GM20431 (cell line): ENCODE results near the gene IL18RAP.

Source experiments
- in situ Hi-C: fragments of 300-500 bp; cut with MseI, MboI; formaldehyde crosslinking; loops from one replicate; pipeline ENCODE4 v1.15.0; 2020; ENCODE audit warnings: low sequenced_read_pairs; ENCODE audit not compliant: unreplicated experiment

The IL18RAP gene

DNA sequence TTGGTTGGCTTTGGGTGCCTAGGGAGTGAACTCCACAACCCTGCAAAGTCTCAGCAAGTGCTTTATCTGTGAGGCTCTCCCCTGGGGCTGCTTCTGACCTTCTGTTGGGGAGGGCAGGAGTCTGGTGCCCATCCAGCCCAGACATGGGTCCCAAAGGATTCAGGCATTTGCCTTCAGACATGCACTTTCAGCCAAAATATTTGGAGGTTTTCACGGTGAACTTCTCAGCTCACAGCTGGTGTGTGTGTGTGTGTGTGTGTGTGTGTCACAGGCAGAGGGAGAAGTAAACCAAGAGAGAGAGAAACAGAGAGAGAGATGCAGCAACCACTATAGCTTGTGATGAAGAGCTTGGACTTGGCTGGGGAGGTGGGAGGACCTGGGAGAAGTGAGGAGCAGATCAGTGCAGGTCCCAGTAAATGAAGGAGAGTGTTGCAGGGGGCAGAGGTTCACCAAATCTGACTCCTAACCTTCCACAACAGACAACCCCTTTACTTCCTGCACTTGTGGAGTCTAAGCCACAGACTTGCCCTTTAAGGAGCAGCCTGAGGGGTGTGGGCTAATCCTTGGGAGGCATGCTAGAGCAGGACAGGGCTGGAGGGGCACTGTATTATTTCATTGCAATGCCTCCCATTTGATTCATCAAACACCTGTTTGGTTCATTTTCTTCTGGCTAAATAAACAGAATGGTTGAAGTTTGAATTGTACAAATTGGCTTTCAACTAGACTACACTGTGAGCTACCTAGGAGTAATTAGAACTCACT is 64.2 kb downstream of the IL18RAP start:
- in situ Hi-C loops: no loop called here

DNA sequence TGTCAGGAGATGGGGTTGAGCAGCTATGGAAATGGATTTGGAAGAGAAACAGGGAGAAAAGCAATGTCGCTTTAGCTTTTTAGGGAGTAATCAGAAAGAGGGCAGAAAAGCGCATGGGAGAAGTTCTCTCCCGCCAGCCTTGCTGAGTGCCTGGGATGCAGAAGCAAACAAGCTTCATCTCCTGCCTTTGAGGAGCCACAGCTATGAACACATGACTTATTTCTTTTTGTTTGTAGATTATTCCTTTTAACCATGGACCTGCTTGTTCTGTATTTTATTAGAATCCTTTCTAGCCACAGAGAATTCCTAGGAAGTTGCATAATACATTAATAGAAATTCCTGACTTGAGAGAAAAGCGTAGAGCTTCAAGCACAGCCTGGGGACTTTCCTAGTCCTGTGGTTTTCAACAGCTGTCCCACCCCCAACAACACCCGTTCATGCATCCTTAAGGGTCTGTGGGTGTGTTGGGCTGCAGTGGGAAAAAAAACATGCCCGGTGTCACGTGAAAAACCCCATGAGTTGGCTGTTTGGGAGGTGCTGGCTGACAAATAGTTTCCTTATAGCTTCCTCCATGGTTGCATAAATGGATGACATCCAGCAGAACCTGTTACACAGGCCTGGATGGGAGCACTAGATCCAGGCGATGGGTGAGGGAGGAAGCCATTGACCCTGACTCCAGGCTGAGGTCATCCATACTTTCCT is 65.0 kb downstream of the IL18RAP start:
- in situ Hi-C loops: no loop called here

DNA sequence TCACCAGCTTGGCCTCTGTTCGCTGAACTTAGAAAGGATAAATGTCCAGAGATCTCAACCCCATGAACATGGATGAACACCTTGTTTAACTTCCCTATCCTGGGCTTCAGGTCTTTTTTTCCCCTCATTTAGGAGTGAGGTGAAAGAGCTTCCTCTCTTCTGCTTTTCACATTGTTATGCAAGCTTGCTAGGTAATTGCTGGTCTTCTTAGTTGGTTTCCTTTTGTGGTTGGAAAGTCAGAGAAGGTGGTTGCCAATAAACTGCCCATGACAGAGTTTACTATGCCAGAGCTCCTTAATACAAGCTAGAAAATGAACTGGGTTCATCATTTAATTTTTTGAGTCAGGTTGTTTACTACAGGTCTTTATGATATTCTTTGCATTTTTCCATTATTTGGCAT is 66.7 kb downstream of the IL18RAP start:
- in situ Hi-C loops: no loop called here

DNA sequence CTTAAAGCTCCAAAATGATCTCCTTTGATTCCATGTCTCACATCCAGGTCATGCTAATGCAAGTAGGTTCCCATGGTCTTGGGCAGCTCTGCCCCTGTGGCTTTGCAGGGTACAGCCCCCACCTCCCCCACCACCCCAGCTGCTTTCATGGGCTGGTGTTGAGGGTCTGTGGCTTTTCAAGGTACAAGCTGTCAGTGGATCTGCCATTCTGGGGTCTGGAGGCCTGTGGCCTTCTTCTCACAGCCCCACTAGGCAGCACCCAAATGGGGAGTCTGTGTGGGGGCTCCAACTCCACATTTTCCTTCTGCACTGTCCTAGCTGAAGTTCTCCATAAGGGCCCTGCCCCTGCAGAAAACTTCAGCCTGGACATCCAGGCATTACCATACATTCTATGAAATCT is 69.0 kb downstream of the IL18RAP start:
- in situ Hi-C loops: no loop called here

DNA sequence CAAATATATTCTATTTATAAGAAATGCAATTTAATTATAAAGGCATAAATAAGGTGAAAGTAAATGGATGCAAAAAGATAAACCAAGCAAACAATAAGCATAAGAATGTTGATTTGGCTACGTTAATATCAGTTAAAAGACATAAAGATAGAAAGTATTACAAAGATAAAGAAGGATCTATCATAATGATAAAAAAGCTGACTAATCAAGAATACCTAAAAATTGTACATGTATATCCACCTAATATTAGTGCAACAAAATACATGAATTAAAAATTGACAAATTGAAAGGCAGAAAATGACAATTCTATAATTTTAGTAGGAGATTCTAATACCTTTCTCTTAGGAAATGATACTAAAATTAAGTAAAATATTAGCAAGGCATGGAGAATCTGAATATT is 71.6 kb downstream of the IL18RAP start:
- in situ Hi-C loops: no loop called here

DNA sequence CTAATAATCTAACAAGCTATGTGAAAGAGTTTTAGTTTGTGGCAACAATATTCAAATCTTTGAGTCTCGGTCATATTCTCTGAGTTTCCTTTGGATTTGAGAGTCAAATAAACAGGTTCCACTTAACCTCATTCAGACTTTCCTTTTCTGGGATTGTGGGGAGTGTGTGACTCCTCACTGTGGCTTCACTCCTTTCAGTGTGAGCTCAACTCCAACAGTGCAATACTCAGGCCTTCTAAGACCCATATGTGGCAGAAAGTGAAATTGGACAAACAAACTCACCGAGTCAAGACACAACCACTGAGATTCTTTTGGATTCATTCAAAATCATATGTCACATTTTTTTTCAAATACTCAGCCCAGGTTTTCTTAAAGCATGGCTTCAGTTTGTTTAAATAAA is 75.5 kb downstream of the IL18RAP start:
- in situ Hi-C loops: no loop called here

DNA sequence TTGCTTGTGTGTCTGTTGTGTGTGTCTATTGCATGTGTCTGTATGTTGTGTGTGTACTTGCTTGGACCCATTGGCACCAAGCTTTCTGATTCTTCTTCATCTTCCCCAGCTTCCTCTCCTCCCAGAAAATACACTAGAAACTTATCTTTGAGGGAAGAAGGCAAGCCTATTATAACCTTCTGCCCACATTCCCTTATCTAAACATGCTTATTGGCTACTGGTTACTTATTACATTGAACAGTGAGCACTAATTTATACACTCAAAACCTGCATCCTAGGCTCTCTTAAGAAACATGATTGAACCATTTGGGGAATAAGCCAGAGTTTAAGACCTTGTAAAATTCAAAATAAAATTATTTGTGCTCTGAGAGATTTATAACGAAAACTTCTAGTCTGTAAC is 76.6 kb downstream of the IL18RAP start:
- in situ Hi-C loops: no loop called here
